HTERT RPE-1 (cell line): ENCODE data around the gene CACNG8.

Source experiments
- in situ Hi-C: fragments of 300-500 bp; cut with MboI; formaldehyde crosslinking; loops from 4 replicates; pipeline ENCODE4 v1.14.3; 2020; ENCODE audit warnings: low sequenced_read_pairs

The CACNG8 gene

GRCh38 chr19:53961523-53962356 is 997 bp upstream of the CACNG8 start:
- in situ Hi-C loops, result no loop called here

DNA sequence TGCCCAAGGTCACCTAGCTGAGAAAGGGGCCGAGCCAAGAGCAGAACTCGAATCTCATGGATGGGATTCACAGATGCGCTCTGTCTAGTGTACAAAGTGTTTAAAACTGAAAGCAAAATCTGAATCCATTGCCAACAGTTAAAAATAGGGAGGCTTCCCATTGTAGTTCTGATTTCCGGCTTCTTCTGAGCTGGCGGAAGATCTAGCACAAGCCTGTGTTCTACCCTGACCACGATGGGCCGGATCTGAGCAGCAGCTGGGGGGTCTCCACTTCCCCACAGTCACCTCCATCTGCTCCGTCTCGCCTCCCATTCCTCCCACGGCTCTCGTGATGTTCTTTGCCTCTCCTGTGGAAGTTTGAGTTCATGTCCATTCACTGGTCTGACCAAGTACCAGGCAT is 2.4 kb downstream of the CACNG8 start:
- in situ Hi-C loops, result no loop called here

DNA sequence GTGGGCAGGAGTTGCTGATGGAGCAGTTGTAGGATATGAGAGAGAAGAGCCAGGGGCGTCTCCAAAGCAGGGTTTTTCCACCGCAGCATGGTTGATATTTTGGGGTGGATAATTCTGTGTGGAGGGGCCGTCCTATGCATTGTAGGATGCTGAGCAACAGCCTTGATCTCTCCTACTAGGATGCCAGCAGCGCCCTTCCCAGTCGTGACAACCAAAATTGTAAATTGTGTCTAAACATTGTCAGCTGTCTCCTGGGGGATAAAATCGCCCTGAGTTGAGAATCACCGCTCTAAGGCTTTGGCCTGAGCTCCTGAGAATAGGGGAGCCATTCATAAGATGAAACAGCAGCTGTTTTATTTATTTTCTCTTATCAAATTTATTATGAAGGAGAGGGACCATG is 4.2 kb downstream of the CACNG8 start:
- in situ Hi-C loops, result no loop called here

DNA sequence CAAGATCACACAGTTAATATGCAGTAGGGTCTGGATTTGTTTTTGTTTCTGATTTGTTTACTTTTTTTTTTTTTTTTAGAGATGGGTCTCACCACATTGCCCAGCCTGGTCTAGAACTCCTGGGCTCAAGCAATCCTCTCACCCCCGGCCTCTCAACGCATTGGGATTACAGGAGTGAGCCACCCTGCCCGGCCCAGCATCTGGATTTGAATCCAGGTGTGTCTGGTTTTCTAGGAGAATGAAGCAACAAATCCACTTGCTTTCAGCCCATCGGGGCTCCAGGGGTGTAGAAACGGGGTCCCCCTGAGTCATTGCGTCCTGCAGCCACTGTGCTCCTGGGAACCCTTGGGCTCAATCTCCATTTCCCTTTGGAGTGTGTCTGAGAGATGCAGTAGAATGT is 6.6 kb downstream of the CACNG8 start:
- in situ Hi-C loops, result no loop called here

- in situ Hi-C loops, result no loop called here
Measured at GRCh38 chr19:53971673-53972072, 8.9 kb downstream of the CACNG8 start.

- in situ Hi-C loops, result no loop called here
Measured at GRCh38 chr19:53977429-53977990, 14.8 kb downstream of the CACNG8 start.

GRCh38 chr19:53977991-53978731 is 15.4 kb downstream of the CACNG8 start:
- in situ Hi-C loops, result no loop called here

GRCh38 chr19:53978975-53979801 is 16.5 kb downstream of the CACNG8 start:
- in situ Hi-C loops, result no loop called here

- in situ Hi-C loops, result no loop called here
Measured at GRCh38 chr19:53980539-53981375, 18.0 kb downstream of the CACNG8 start.

GRCh38 chr19:53981376-53981951 is 18.7 kb downstream of the CACNG8 start:
- in situ Hi-C loops, result no loop called here

GRCh38 chr19:53982001-53982451 is 19.3 kb downstream of the CACNG8 start:
- in situ Hi-C loops, result no loop called here

GRCh38 chr19:53982611-53983010 is 19.9 kb downstream of the CACNG8 start:
- in situ Hi-C loops, result no loop called here

GRCh38 chr19:53983457-53984289 is 20.9 kb downstream of the CACNG8 start:
- in situ Hi-C loops, result no loop called here

DNA sequence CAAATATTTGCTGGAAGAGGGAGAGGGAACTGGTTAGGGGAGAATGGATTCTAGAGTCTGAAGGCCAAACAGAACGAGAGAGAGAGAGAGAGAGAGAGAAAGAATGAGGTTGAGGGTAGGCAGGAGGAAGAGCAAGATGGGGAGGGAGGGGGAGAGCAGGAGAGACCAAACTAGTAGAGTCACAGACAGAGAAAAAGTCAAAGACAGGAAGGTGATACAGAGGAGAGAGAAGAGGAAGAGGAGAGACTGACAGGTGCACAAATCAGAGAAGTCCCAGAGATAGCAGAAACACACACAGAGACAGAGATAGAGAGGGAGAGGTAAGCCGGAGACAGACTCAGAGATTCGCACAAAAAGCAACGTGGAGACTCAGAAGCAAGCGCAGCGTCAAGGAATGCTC is 23.1 kb downstream of the CACNG8 start:
- in situ Hi-C loops, result no loop called here

DNA sequence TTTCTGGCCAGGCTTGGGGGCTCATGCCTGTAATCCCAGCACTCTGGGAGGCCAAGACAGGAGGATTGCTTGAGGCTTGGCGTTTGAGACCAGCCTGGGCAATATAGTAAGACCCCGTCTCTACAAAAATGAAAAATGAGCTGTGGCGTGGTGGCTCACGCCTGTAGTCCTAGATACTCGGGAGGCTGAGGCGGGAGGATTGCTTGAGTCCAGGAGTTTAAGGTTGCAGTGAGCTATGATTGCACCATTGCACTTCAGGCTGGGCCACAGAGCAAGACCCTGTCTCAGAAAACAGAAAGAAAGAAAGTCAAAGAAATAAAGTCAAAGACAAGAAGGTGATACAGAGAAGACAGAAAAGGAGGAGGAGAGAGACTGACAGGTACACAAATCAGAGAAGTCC is 26.2 kb downstream of the CACNG8 start:
- in situ Hi-C loops, result no loop called here

DNA sequence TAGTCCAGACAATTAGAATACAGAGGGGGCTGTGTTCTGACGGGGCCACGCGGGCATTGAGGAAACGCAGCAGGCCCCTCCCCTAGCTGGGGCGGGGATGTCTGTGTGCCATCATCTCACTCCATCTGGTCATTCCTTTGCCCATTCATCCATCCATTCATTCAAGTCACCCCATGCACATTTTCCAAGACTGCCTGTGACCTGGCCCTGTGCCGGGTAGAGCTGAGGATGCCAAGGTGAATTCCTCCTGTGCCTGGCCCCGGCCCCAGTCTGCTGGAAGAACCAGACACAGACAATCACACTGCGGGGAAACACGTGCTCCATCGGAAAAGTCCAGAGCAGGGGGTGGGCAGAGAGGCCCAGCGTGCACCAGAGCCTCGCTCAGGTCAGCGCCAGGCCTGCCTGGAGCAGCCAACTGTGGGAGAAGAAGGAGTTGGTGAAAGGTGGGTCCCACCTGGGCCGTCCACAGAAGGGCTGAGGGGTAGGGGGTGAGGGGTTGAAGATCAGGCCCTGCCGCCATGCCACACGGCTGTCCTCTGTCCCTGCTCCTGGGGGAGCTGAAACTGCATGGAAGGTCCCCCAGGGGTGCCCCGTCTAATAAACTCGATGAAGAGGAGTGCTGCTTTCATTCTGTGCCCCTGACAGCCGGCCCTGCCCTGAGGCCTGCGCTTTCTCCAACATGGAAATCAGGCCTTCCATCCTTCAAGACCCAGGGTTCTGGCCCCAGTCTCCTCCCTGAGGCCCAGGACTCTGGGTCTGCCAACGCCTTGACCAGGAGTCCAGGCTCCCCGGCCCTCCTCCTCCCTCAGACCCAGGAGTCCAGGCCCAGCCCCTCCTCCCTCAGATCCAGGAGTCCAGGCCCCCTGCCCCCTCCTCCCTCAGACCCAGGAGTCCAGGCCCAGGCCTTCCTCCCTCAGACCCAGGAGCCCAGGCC is 27.1 kb downstream of the CACNG8 start:
- in situ Hi-C loops, result no loop called here

GRCh38 chr19:53991224-53992113 is 28.7 kb downstream of the CACNG8 start, which contains the start of gene CACNG6:
TSS of gene CACNG6 (plus strand) at chr19:53991637. CDS start at chr19:53992878, 1,241 bp downstream.
- in situ Hi-C loops, result no loop called here
